HG03457 (cell line): ENCODE data around the gene OR1A2.
"Not testable (repeated sequence)": the region's sequence is repeated elsewhere in the genome, so short reads cannot be mapped to it uniquely, and the experiment has no call there.

ENCODE experiments used
- ATAC-seq: cut with Tn5 transposase; IDR thresholded peaks from one replicate; pipeline ENCODE4 v1.9.1; 2021; ENCODE audit warnings: moderate number of reproducible peaks; ENCODE audit not compliant: unreplicated experiment

The OR1A2 gene

GRCh38 chr17:3197219-3197618 lies at the start of gene OR1A2:
OR1A2 (plus strand) TSS chr17:3197519; CDS start chr17:3197519, 0 bp downstream.
- ATAC-seq, result no peak

GRCh38 chr17:3157218-3157617 lies 40.1 kb upstream of the OR1A2 start:
- ATAC-seq, result no peak

GRCh38 chr17:3167574-3167973 lies 29.7 kb upstream of the OR1A2 start:
- ATAC-seq, result no peak

GRCh38 chr17:3189961-3190360 lies 7.4 kb upstream of the OR1A2 start:
- no peak for ATAC-seq

GRCh38 chr17:3207367-3207766 lies 10.0 kb downstream of the OR1A2 start, which contains the start of gene OR1A1:
OR1A1 (plus strand) TSS chr17:3207667; CDS start chr17:3215621, 7,954 bp downstream.
- ATAC-seq, result no peak

GRCh38 chr17:3208484-3208883 lies 11.2 kb downstream of the OR1A2 start:
- no peak for ATAC-seq

GRCh38 chr17:3213001-3213400 lies 15.7 kb downstream of the OR1A2 start:
- ATAC-seq, result no peak

- ATAC-seq, result no peak
These were observed 16.3 kb downstream of the OR1A2 start for GRCh38 chr17:3213587-3213986.

GRCh38 chr17:3219978-3220377 lies 22.7 kb downstream of the OR1A2 start:
- not testable (repeated sequence) for ATAC-seq

- no peak for ATAC-seq
These were observed 24.5 kb downstream of the OR1A2 start for GRCh38 chr17:3221850-3222249.

- no peak for ATAC-seq
These were observed 25.2 kb downstream of the OR1A2 start for GRCh38 chr17:3222505-3222904.

GRCh38 chr17:3224721-3225352 lies 27.5 kb downstream of the OR1A2 start:
- ATAC-seq, result not testable (repeated sequence)

GRCh38 chr17:3232300-3232699 lies 35.0 kb downstream of the OR1A2 start:
- not testable (repeated sequence) for ATAC-seq

- ATAC-seq, result not testable (repeated sequence)
These were observed 41.4 kb downstream of the OR1A2 start for GRCh38 chr17:3238685-3239084.

GRCh38 chr17:3241044-3241443 lies 43.7 kb downstream of the OR1A2 start:
- ATAC-seq, result not testable (repeated sequence)

GRCh38 chr17:3244841-3245240 lies 47.5 kb downstream of the OR1A2 start:
- ATAC-seq, result not testable (repeated sequence)
